GM06990 (cell line): ENCODE results near the gene UBN1.
"Not testable (repeated sequence)": the region's sequence is repeated elsewhere in the genome, so short reads cannot be mapped to it uniquely, and the experiment has no call there.

Experiments used
- DNase-seq: peaks from one replicate; pipeline ENCODE4 v3.0.0-alpha.2; 2011; ENCODE audit not compliant: insufficient read length; ENCODE audit errors: extremely low read depth
- H3K27me3 ChIP-seq: replicated peaks from 2 replicates; pipeline ENCODE4 v1.6.0; 2011; ENCODE audit warnings: low read length; ENCODE audit not compliant: control insufficient read depth, insufficient read depth
- H3K36me3 ChIP-seq: 2 replicates; pipeline ENCODE4 v1.5.1; 2011; ENCODE audit warnings: low read length; ENCODE audit not compliant: control insufficient read depth, insufficient read depth
- H3K4me3 ChIP-seq: replicated peaks from 2 replicates; pipeline ENCODE4 v1.5.1; 2011; ENCODE audit warnings: low read depth, mild to moderate bottlenecking, control low read depth, low read length
- TF ChIP-seq, protein P1 (sequence below): IDR thresholded peaks from 2 replicates; pipeline ENCODE4 v1.5.1; 2011; ENCODE audit warnings: low read length, control low read depth, mild to moderate bottlenecking, inconsistent platforms; ENCODE audit not compliant: insufficient read depth, poor library complexity, severe bottlenecking

UBN1 gene

GRCh38 chr16:4892361-4893102 is 45.3 kb downstream of the UBN1 start:
- TF ChIP-seq, protein P1, sequence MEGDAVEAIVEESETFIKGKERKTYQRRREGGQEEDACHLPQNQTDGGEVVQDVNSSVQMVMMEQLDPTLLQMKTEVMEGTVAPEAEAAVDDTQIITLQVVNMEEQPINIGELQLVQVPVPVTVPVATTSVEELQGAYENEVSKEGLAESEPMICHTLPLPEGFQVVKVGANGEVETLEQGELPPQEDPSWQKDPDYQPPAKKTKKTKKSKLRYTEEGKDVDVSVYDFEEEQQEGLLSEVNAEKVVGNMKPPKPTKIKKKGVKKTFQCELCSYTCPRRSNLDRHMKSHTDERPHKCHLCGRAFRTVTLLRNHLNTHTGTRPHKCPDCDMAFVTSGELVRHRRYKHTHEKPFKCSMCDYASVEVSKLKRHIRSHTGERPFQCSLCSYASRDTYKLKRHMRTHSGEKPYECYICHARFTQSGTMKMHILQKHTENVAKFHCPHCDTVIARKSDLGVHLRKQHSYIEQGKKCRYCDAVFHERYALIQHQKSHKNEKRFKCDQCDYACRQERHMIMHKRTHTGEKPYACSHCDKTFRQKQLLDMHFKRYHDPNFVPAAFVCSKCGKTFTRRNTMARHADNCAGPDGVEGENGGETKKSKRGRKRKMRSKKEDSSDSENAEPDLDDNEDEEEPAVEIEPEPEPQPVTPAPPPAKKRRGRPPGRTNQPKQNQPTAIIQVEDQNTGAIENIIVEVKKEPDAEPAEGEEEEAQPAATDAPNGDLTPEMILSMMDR: no peak
- Histone ChIP-seq H3K27me3 (no peaks in the 10 kb centered on the region), H3K36me3 (peaks cover 2% of the 10 kb centered on the region), H3K4me3 (no peak overlapping the region)
- DNase-seq: no peak

DNA sequence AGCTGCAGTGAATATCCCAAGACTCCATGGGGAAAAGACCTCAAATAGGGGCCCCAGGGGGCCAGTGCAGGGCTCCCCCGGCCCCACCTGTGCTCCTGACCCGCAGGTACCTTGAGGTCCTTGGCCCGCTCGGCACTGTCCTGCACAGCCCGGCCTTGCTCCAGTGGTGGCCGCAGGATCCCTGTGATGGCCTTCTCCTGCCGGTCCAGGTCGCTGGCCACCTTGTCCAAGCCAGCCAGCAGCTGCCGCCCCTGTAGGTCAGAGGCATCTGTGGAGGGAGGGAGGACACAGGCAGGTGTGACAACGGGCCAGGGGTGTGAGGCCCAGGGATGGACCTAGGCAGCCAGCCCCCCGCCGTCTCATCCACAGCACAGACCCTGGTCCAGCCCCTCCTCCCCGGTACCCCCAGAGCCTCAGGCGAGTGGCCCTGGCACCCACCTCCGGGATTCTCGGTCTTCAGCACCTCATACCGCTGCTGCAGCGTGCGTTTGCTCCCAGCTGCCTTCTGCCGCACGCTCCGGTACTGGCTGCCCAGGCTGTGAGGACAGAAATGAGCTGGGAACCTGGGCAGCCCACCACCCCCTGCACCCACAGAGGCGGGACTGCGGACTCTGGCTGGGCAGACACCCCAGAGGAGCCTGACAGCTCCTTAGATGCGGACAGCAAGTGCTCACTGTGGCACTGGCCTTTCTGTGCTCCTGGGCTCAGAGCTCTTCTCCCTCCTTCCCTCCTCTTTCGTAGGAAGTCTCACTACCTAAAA is 46.0 kb downstream of the UBN1 start:
- TF ChIP-seq, protein P1: no peak
- no peak overlapping the region for H3K4me3 ChIP-seq
- no peaks in the 10 kb centered on the region; the same call in 1 of the 2 replicates for H3K36me3 ChIP-seq
- DNase-seq: no peak
- no peaks in the 10 kb centered on the region for H3K27me3 ChIP-seq

- no peaks in the 10 kb centered on the region; the same call in 1 of the 2 replicates for H3K36me3 ChIP-seq
- H3K27me3 ChIP-seq: no peaks in the 10 kb centered on the region
- H3K4me3 ChIP-seq: no peak overlapping the region
- no peak for DNase-seq
- TF ChIP-seq, protein P1: no peak
These were observed 47.2 kb downstream of the UBN1 start for GRCh38 chr16:4894276-4895150.

DNA sequence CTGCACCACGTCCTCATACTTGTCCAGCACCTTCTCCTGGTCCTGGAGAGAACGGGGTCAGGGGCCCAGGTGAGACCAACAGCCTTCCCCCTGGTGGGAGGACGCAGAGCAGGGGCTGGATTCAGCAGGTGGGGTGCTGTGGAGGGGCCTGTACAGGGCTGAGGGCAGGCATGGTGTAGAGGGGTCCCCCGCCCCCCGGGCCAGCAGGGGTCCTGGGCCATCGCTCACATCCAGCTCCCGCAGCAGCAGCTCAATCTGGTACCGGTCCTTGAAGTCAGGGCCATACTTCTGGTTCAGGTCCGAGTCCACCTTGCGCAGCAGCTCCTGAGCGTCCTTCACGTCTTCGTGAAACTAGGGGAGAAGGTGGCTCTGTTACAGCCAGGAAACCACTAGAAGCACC is 48.1 kb downstream of the UBN1 start:
- no peaks in the 10 kb centered on the region for H3K27me3 ChIP-seq
- H3K36me3 ChIP-seq: no peaks in the 10 kb centered on the region
- no peak for DNase-seq
- no peak overlapping the region for H3K4me3 ChIP-seq
- TF ChIP-seq, protein P1: no peak

DNA sequence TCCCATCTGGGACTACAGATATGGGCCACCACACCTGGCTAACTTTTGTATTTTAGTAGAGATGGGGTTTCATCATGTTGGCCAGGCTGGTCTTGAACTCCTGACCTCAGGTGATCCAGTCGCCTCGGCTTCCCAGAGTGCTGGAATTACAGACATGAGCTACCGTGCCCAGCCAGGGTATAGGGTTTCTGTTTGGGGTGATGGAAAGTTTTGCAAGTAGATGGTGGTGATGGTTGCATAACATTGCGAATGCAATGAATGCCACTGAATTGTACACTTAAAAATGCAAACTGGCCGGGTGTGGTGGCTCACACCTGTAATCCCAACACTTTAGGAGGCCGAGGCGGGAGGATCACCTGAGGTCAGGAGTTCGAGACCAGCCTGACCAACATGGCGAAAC is 49.5 kb downstream of the UBN1 start:
- H3K27me3 ChIP-seq, H3K4me3 ChIP-seq, H3K36me3 ChIP-seq, DNase-seq: not testable (repeated sequence)

GRCh38 chr16:4897328-4897727 is 50.0 kb downstream of the UBN1 start:
- H3K4me3 ChIP-seq: no peak overlapping the region
- H3K36me3 ChIP-seq: no peaks in the 10 kb centered on the region
- no peak for DNase-seq
- TF ChIP-seq, protein P1: no peak
- H3K27me3 ChIP-seq: no peaks in the 10 kb centered on the region; the same call in 1 of the 2 replicates
